GM21367 (cell line): ENCODE measurements around the gene PPP1R14C.

ENCODE experiments used
- ATAC-seq: cut with Tn5 transposase; IDR thresholded peaks from one replicate; pipeline ENCODE4 v1.9.1; 2021; ENCODE audit not compliant: unreplicated experiment

PPP1R14C gene

DNA sequence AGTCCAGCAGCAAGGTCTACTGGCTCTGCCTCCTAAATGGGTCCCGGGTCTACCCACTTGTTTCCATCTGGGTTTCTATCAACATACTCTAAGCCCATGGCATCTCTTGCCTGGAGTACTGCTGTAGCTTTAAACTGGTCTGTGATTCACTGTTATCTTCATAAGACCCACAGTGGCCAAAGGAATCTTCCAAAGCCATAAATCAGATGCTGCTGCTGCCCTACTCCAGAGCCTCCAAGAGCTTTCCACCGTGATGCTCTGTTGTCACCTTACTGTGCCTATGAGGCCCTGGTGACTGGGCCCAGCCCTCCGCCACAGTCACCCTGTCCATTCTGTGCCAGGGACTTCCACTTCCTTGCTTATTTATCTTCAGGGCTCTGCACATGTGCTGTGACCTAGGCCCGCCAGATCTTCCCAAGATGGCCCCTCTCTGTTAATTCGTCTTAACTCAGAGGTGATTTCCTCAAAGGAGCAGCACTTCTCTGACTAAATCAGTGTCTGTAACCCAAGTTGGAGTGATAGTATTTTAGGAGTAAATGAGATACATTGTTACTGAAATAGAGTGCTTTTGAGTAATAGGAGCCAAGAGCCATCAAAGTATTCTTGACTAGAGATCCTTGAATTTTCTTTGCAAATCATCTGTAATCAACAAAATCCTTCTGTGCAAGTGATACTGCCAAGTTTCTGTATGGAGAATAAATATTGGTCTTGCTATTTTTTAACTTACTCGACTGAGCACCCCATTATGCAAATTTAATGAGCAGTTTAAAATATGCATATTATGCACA is 102.5 kb downstream of the PPP1R14C start:
- no peak for ATAC-seq

DNA sequence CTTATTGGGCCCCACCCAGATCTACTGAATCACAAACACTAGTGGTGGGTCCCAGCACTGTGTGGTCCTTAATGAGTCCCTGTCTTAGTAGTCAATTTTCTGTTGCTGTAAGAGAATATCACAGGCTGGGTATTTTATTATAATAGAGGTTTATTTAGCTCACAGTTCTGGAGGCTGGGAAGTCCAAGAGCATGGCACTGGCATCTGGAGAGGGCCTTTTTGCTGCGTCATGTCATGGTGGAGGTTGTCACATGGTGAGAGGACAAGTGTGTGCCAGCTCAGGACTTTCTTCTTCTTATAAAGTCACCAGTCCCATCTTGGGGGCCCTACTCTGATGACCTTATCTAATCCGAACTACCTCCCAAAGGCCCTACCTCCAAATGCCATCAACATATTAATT is 105.0 kb downstream of the PPP1R14C start:
- ATAC-seq, result no peak

DNA sequence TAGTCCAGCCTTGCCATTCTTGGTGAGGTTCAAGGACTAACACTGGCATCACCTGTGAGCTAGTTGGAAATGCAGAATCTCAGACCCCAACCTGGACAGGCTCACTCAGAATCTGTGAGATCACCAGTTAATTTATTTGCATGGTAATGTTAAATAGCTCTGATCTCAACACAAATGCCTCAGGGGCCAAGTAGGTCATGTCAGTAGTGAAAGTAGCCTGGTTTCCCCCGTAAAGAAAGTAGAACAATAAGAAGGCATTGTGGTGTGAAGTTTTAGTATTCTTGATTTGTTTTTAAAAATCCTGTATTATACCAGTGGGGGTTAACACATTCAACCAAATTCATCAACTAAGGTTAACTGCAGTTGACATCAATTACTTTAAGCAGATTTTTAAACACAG is 105.5 kb downstream of the PPP1R14C start:
- ATAC-seq, result no peak

DNA sequence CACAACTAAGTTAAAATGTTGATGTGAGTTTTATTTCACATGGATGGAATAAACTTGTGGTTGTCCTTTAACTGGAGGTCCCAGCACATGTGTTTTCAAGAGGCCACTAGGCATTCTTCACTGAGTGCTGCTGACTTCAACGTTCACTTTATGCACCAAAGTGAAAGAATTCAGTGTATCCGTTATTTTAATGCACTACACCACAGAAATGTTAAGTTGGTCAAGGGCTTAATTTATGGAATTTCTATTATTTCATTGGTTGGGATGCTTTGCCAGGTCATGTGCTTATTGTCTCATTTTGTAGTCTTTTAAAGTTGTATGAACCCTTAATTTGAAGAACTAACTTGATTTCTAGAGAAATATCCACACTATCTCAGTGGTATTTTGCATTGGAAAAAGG is 106.4 kb downstream of the PPP1R14C start:
- no peak for ATAC-seq

DNA sequence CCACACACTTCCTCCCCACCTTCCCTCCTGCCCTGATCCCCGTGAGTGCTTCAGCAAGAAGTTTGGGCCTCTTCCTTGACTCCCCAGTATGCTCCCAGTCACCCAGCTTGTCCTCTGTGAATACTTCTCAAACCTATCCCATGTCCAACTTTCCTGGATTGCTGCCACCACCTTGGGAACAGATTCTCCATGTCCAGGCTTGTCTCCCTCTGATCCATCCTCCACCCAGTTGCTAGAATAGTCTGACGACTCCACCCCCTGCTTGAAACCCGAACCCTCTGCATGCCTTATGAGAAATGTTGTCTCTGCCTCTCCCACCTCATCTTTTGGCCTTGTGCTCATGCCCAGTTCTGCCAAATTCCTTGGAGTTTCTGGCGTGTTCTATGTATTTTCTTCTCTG is 108.0 kb downstream of the PPP1R14C start:
- no peak for ATAC-seq

DNA sequence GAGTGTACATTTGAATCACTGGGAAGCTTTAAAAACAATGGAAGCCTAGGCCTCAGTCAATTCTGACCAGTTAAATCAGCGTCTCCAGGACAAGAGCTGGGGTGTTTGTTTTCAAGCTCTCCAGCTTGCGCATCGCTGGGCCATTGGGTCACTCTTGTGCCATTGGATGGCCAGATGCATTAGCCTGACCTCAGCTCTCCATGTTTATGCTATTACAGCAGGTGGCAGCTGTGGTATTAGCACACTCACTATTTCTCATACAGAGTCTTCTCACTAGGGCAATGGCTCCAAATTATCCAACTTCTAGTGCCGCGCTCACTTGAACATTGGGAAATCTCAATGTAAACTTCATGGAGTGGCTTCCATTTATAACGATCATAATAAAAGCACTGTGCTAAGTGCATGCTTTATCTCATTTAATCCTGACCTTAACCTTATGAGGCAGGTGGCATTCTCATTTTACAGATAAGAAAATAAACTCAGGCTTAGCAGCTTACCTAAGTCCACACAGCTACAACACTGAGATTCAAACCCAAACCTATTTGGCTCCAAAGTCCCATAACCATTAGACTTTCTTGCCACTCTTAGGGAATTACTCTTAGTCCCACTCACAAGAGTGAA is 108.8 kb downstream of the PPP1R14C start:
- no peak for ATAC-seq

DNA sequence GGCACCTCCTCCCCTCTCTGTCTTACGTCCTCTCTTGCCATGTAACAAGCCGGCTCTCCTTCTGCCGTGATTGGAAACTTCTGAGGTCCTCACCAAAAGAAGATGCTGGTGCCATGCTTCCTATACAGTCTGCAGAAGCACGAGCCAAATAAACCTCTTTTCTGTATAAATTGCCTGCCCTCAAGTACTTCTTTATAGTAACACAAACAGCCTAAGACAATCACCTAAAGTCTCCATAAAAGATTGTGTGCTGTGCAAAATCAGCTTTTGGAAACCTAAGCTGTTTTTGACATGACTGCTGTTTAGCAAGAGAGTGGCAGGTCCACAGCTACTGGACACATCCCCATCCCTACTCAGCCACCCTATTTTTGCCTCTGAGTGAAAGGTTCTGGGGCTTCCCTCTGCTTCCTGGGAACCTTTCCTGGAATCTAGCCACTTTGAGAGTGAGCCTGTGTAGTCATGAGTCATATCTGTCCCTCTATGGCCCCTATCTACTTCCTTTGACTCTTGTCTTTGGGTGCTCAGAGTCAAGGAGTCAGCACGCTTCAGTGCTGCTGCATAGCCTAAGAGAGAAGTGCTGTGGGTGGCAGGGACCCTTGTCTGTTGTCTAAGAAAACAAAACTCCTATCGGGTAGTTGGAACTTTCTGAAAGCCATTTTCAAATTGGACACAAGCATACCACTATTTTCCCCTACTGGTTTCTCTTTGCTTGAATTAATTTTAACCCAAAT is 110.0 kb downstream of the PPP1R14C start:
- no peak for ATAC-seq

DNA sequence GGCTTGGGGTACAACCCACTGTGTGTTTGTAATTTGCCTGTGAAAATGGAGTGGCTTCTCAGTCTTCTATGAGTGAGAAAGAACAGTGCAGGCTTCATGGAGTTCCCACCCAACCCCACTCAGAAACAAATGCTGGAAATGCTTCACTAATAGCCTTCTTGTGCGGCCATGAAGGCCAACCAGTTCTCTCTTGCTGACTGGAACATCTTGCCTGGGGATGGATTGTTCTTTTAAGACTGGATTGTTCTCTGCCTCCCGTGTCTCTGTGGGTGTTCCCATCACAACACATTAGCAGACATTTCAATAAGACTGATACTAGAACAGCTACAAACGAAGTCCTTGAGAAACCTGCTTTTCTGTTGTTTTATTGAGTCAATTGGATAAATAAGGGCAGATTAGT is 110.6 kb downstream of the PPP1R14C start:
- no peak for ATAC-seq

DNA sequence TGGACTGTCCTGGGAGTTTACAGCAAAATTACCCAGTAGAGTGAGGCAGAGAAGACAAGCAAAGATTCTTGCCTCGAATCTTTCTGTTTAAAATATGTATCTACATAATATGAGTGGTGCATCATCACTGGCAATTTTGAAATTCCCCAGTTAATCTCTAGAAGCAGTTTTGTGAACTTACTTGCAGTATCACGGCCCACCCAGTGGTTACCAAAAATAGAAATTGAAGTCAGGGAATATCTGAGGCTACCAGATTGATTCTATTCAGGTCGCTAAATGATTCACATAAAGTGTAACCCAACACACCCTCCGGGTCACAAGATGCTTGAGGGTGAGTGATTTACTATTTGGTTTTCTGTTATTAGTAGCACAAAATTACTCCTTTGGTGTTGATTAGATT is 111.9 kb downstream of the PPP1R14C start:
- ATAC-seq, result no peak

DNA sequence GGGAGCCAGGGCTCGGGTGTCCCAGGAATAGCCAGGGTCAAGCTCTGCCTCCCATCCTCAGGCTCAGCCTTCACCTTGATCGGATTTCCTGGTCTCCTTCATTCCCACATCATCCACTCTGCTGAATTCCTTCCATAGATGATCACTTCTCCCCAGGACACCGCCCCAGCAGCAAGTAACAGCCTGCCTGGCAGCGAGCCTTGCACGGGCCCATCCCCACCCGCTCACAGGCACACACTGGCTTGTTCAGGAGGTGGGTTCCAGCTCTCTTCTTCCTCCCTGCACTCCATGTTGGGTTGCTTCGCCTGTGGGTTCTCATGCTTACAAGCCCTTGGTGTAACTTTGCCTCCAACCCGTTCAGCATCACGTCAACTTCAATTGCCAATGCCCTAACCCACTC is 113.0 kb downstream of the PPP1R14C start:
- ATAC-seq, result no peak

DNA sequence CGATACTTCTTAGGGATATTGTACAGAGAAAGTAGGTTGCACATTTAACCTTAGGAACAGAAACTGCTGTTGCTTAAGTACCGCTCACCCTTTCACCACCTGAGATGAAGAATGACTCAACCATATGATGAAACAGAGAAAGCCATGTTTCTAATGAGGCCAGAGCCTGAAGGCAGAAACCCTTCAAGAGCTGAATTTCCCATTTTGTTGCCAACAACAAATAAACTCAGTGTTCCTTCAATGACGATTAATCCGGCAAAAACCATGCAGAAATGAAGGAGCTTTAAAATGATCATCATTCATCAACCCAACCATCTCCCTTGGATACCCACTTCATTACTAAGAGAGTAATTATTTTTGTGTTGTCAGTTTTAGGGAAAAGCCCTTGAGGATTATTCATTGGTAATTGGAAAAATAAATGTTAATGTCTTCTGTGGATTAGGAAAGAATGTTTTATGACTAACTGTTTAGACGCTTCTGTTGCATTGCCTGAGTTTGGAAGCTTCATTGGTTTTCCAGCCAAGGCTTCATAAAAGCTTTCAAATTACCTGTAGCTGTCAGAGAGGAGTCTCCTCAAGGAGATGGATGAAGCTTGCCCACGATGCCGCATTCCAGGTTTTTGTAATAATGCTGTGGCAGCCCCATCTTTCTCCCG is 113.9 kb downstream of the PPP1R14C start:
- no peak for ATAC-seq

DNA sequence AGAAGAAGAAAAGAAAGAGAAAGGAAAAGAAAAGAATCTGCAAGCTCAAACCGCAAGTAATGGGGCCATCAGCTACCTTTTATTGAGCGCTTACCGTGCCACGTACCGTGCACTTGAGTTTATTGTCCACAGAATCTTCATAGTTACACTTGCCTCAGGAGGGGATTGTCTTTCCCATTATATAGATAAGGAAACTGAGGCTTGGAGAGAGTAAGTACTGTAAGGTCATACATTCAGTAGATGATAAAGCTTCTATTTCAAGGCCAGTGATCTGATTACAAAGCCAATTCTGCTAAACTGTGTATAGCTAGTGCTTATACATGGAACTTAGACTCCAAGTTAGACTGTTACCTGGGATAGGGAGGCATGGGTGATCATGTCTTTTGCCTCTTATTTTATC is 115.5 kb downstream of the PPP1R14C start:
- no peak for ATAC-seq

DNA sequence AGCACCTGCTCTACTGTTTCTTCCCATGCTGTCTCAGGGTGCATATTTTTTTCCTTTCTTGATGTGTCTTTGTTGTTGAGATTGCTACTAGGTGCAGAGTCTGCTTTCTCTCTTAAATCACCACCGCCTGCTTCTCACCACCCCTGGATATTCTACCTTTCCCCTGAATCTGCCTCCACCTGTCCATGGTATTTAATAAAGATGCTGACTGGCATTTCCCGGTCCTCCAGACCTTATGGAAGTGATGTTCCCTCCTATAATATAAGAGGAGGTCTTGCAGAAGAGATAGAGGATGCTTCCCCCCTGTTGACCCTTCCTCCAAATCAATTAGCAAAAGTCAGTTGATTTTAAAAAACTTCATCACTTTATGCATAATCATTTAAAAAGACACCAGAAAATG is 118.1 kb downstream of the PPP1R14C start:
- ATAC-seq, result no peak

DNA sequence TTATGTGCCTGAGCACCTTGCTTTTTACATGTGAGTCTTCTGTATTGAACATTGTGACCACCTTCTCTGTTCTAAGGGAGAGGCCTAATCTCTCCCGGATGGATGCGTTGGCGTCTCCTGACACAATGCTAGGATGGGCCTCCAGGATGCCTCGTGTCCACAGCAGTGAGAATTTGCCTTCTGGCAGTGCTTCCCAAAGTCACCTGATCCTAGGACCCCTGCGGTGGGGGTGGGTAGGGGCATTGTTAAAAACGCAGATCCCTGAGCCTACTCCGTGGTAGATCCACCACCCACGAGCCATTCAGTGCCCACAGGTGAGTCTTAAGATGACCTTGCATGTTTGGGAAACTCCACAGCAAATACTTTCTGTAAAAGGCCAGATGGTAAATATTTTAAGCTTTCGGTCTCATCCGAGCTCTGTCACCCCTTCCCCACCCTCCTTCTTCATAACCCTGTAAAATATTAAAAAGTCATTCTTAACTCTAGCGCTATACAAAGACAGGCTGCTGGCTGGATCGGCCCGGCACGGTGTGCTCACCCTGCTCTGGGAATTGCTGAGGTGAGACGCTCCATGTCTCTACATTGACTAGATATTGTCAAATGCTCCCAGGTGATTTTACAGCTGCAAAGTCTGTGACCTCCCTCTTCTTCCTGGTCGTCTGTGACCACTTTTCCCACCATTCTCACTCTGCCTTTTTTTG is 119.3 kb downstream of the PPP1R14C start:
- no peak for ATAC-seq

DNA sequence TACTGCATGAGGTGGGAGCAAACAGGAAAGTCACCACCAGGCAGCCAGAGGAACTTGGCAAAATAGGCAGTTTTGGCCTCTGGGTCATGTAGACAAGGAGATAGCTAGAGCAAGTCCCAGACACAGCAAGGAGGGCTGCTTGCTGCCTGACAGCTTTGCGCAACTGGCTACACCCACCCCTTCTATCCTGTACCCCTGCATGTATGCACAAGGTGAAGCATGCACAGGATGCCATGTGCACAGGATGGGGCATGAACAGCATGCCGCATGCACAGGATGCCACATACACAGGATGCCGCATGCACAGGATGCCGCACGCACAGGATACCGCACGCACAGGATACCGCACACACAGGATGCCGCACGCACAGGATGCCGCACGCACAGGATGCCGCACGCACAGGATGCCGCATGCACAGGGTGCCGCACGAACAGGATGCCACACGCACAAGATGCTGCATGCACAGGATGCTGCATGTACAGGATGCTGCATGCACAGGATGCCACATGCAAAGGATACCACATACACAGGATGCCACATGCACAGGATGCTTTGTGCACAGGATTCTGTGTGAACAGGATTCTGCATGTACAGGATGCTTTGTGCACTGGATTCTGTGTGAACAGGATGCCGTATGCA is 121.0 kb downstream of the PPP1R14C start:
- ATAC-seq, result no peak

DNA sequence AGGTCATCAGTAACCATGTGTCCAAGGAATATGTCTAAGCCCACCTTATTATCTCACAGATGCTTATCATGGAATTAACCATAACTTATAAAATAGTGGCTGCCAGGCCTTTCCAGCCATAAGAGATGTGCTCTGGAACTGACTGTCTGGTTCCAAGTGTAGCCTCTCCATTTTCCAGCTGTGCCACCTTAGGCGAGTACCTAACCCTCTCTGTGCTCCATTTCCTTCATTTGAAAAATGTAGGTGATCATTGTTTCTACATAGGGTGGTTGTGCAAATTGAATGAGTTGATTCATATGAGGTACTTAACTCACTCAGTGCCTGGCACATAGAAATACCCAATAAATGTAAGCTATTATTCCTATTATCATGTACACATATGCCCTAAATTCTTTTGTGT is 123.5 kb downstream of the PPP1R14C start:
- no peak for ATAC-seq

DNA sequence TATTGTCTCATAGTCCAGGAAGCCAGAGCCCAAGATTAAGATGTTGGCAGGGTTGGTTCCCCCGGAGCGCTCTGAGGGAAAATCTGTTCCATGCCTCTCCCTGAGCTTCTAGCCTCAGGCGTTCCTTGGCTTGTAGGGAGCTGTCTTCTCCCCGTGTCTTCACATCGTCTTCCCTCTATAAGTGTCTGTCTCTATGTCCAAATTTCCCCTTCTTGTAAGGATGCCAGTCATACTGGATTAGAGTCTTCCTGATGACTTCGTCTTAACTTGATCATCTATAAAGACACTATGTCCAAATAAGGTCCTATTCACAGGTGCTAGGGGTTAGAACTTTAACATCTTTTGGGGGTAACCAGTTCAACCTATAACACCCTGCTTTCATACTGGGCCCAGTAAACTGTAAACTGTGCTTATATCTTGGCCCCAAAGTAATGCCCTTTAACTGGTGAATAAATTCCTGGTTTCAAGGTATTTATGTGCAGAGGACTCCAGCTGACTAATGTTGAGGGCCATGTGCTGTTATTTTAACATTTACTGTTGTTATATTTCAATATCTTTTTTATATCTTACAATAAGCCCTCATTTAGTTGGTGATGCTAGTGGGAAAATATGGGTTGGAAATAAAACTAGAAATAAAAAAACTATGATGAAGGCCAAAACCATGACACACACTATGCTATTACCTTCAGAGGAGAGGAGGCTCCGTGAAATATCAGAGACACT is 124.3 kb downstream of the PPP1R14C start:
- ATAC-seq, result no peak

DNA sequence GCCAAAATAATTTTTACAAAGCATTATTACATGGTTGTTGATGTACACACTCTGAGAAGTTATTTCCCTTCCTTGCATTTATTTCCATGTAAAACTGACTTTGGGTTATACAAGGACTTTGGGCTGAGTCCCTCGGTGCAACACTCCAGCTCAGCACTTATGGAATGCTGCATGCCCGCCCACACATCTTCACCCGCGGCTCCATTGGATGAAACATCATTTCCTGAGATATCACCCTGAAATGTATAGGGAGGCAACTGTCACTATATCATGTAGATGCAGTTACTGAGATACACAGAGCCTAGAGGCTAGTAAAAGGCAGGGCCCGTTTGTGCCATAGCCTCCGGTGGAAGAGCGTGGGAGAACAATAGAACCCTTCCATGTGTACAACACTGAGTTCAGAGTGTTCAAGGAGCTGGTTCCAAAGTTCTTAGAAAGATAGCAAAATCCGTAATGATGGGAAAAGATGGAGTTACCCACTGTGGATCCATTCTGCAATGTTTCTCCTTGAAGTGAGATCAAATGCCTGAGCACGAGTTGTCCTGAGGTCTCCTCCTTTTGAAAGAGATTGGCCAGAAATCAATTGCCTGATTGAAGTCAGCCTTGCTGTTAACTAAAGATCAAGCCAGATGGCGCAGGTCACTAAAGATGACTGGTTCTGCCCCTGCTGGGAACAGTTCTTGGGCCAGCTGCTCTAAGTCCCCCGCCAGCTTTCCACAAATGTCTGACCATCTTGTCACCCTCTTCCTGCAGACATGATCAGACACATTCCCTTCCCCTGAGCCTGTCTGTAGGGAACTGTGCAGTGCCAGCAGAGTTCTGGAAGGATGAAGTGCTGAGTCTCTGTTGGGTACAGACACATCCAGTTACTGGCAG is 125.1 kb downstream of the PPP1R14C start:
- no peak for ATAC-seq
